Measurements from ENCODE around the gene LMO3.

DNA sequence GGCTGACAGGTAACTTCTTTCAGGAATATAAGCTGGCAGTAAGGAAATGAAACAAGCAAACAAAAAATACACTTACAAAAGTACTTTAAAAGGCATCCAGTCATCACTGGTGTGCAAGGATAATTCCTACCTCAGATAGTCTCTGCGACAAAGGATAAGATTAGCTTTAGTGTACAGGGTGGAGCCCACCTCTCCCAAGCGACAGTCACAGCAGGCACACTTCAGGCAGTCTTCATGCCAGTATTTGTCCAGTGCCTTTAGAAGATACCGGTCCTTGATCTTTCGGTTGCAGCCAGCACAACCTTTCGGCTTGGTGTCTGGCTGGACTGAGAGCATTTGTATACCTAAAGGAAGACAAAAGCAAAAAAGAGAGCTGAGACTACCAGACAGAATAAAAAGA lies 5.4 kb downstream of the LMO3 start:
- TF ChIP-seq, protein P1, sequence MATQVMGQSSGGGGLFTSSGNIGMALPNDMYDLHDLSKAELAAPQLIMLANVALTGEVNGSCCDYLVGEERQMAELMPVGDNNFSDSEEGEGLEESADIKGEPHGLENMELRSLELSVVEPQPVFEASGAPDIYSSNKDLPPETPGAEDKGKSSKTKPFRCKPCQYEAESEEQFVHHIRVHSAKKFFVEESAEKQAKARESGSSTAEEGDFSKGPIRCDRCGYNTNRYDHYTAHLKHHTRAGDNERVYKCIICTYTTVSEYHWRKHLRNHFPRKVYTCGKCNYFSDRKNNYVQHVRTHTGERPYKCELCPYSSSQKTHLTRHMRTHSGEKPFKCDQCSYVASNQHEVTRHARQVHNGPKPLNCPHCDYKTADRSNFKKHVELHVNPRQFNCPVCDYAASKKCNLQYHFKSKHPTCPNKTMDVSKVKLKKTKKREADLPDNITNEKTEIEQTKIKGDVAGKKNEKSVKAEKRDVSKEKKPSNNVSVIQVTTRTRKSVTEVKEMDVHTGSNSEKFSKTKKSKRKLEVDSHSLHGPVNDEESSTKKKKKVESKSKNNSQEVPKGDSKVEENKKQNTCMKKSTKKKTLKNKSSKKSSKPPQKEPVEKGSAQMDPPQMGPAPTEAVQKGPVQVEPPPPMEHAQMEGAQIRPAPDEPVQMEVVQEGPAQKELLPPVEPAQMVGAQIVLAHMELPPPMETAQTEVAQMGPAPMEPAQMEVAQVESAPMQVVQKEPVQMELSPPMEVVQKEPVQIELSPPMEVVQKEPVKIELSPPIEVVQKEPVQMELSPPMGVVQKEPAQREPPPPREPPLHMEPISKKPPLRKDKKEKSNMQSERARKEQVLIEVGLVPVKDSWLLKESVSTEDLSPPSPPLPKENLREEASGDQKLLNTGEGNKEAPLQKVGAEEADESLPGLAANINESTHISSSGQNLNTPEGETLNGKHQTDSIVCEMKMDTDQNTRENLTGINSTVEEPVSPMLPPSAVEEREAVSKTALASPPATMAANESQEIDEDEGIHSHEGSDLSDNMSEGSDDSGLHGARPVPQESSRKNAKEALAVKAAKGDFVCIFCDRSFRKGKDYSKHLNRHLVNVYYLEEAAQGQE (IDR thresholded peaks at IDR 0.05; ENCODE audit: unreplicated experiment): no peak
- TF ChIP-seq, protein P2, sequence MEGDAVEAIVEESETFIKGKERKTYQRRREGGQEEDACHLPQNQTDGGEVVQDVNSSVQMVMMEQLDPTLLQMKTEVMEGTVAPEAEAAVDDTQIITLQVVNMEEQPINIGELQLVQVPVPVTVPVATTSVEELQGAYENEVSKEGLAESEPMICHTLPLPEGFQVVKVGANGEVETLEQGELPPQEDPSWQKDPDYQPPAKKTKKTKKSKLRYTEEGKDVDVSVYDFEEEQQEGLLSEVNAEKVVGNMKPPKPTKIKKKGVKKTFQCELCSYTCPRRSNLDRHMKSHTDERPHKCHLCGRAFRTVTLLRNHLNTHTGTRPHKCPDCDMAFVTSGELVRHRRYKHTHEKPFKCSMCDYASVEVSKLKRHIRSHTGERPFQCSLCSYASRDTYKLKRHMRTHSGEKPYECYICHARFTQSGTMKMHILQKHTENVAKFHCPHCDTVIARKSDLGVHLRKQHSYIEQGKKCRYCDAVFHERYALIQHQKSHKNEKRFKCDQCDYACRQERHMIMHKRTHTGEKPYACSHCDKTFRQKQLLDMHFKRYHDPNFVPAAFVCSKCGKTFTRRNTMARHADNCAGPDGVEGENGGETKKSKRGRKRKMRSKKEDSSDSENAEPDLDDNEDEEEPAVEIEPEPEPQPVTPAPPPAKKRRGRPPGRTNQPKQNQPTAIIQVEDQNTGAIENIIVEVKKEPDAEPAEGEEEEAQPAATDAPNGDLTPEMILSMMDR (conservative IDR thresholded peaks at IDR 0.05; ENCODE audit: low read depth in 2 of 2): no peak
- TF ChIP-seq EZH2 (IDR thresholded peaks at IDR 0.05; ENCODE audit: low read depth, unreplicated experiment): no peak
- no peak for TF ChIP-seq POLR2AphosphoS5 (IDR thresholded peaks at IDR 0.05; ENCODE audit: low read depth)
- TF ChIP-seq CREB1 (CRISPR knock-in tag; IDR thresholded peaks at IDR 0.05; ENCODE audit: low read depth): no peak
- TF ChIP-seq STAT1 (IDR thresholded peaks at IDR 0.05; ENCODE audit: unreplicated experiment): no peak
- TF ChIP-seq, protein P3, sequence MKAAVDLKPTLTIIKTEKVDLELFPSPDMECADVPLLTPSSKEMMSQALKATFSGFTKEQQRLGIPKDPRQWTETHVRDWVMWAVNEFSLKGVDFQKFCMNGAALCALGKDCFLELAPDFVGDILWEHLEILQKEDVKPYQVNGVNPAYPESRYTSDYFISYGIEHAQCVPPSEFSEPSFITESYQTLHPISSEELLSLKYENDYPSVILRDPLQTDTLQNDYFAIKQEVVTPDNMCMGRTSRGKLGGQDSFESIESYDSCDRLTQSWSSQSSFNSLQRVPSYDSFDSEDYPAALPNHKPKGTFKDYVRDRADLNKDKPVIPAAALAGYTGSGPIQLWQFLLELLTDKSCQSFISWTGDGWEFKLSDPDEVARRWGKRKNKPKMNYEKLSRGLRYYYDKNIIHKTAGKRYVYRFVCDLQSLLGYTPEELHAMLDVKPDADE (IDR thresholded peaks at IDR 0.05): no peak
- no peak for TF ChIP-seq EZH2phosphoT487 (IDR thresholded peaks at IDR 0.05; ENCODE audit: unreplicated experiment)
